ENCODE data around the gene OR51T1.

The OR51T1 gene

GRCh38 chr11:4919250-4919649 lies 37.5 kb downstream of the OR51T1 start, which contains the start of gene OR51G2:
Gene OR51G2 (minus strand): TSS chr11:4919350. CDS start chr11:4915663, 3,687 bp downstream.
- Histone ChIP-seq H3K27ac (ENCODE audit: low read length) (no peak within 1 kb of the TSS), H3K4me3 (ENCODE audit: low read depth in 1 of 2, low read length in 2 of 2) (no peak within 1 kb of the TSS), H3K4me1 (ENCODE audit: insufficient read depth, low read length) (no peaks in the 10 kb centered on the region), H4K20me1 (ENCODE audit: insufficient read depth, low read length) (no peaks in the 10 kb centered on the region), H3K79me2 (ENCODE audit: insufficient read depth, low read length) (no peaks in the 10 kb centered on the region), H2AFZ (ENCODE audit: low read depth, low read length) (no peak within 1 kb of the TSS), H3K9me3 (ENCODE audit: insufficient read depth, low read length, severe bottlenecking) (no peaks in the 10 kb centered on the region), H3K36me3 (ENCODE audit: insufficient read depth, low read length) (no peaks in the 10 kb centered on the region), H3K9ac (ENCODE audit: low read depth, low read length) (no peak within 1 kb of the TSS), H3K27me3 (ENCODE audit: insufficient read depth, low read length, poor library complexity) (no peaks in the 10 kb centered on the region), H3K4me2 (ENCODE audit: insufficient read depth, low read length) (no peak within 1 kb of the TSS)
- DNase-seq (no peak), ATAC-seq (ENCODE audit: insufficient read depth, low read depth) (no peak)
- TF ChIP-seq CTCF (IDR thresholded peaks at IDR 0.05; ENCODE audit: borderline replicate concordance, extremely low read depth, low read length, poor library complexity, severe bottlenecking): no peak
- no peak for TF ChIP-seq EZH2 (IDR thresholded peaks at IDR 0.05; ENCODE audit: borderline replicate concordance, low read depth, low read length, severe bottlenecking)

GRCh38 chr11:4921796-4922195 lies 40.1 kb downstream of the OR51T1 start:
- no peaks in the 10 kb centered on the region for H3K9me3 ChIP-seq (ENCODE audit: insufficient read depth, low read length, severe bottlenecking)
- H4K20me1 ChIP-seq (ENCODE audit: insufficient read depth, low read length): no peaks in the 10 kb centered on the region
- H2AFZ ChIP-seq (ENCODE audit: low read depth, low read length): no peak overlapping the region
- H3K27me3 ChIP-seq (ENCODE audit: insufficient read depth, low read length, poor library complexity): peaks cover 3% of the 10 kb centered on the region
- H3K4me1 ChIP-seq (ENCODE audit: insufficient read depth, low read length): no peaks in the 10 kb centered on the region
- H3K4me3 ChIP-seq (ENCODE audit: low read depth in 1 of 2, low read length in 2 of 2): no peak overlapping the region
- H3K79me2 ChIP-seq (ENCODE audit: insufficient read depth, low read length): no peaks in the 10 kb centered on the region
- H3K4me2 ChIP-seq (ENCODE audit: insufficient read depth, low read length): no peak overlapping the region
- TF ChIP-seq CTCF (IDR thresholded peaks at IDR 0.05; ENCODE audit: borderline replicate concordance, extremely low read depth, low read length, poor library complexity, severe bottlenecking): no peak
- no peak for TF ChIP-seq EZH2 (IDR thresholded peaks at IDR 0.05; ENCODE audit: borderline replicate concordance, low read depth, low read length, severe bottlenecking)
- no peak overlapping the region for H3K27ac ChIP-seq (ENCODE audit: low read length)
- no peak overlapping the region for H3K9ac ChIP-seq (ENCODE audit: low read depth, low read length)
- no peak for DNase-seq
- H3K36me3 ChIP-seq (ENCODE audit: insufficient read depth, low read length): no peaks in the 10 kb centered on the region
- no peak for ATAC-seq (ENCODE audit: insufficient read depth, low read depth)

GRCh38 chr11:4922304-4922703 lies 40.6 kb downstream of the OR51T1 start:
- Histone ChIP-seq H4K20me1 (ENCODE audit: insufficient read depth, low read length) (no peaks in the 10 kb centered on the region), H3K27ac (ENCODE audit: low read length) (no peak overlapping the region), H3K36me3 (ENCODE audit: insufficient read depth, low read length) (no peaks in the 10 kb centered on the region), H3K4me1 (ENCODE audit: insufficient read depth, low read length) (no peaks in the 10 kb centered on the region), H3K79me2 (ENCODE audit: insufficient read depth, low read length) (no peaks in the 10 kb centered on the region), H3K9ac (ENCODE audit: low read depth, low read length) (no peak overlapping the region), H2AFZ (ENCODE audit: low read depth, low read length) (no peak overlapping the region), H3K4me2 (ENCODE audit: insufficient read depth, low read length) (no peak overlapping the region), H3K27me3 (ENCODE audit: insufficient read depth, low read length, poor library complexity) (peaks cover 3% of the 10 kb centered on the region), H3K9me3 (ENCODE audit: insufficient read depth, low read length, severe bottlenecking) (no peaks in the 10 kb centered on the region), H3K4me3 (ENCODE audit: low read depth in 1 of 2, low read length in 2 of 2) (no peak overlapping the region)
- ATAC-seq (ENCODE audit: insufficient read depth, low read depth): no peak
- no peak for DNase-seq
- TF ChIP-seq CTCF (IDR thresholded peaks at IDR 0.05; ENCODE audit: borderline replicate concordance, extremely low read depth, low read length, poor library complexity, severe bottlenecking): no peak
- no peak for TF ChIP-seq EZH2 (IDR thresholded peaks at IDR 0.05; ENCODE audit: borderline replicate concordance, low read depth, low read length, severe bottlenecking)

DNA sequence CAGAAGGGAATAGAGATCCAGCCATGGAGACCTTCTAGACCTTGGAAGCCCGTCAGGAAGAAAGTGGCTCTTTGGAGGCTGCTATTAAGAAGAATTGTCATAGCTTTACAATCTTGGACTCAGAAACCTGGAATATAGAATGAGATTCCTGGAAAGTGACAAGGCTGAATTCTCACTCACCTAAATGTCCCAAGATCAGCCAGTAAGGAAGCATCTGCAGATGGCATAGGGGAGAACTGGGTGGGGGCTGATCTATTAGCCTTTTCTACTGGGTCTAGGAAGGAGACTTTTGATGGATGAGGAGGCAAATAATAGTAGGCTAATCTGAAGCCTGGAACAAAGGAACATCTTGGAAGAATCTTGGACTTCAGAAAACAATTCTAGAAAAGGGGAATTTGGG lies 42.5 kb downstream of the OR51T1 start, which contains the start of gene OR51G1:
Gene OR51G1 (minus strand): TSS at position 101 of the 400 bp plus-strand sequence. CDS start 0 bp downstream, at position 101.
- Histone ChIP-seq H3K27me3 (ENCODE audit: insufficient read depth, low read length, poor library complexity) (peaks cover 5% of the 10 kb centered on the region), H3K4me3 (ENCODE audit: low read depth in 1 of 2, low read length in 2 of 2) (no peak within 1 kb of the TSS), H3K4me1 (ENCODE audit: insufficient read depth, low read length) (no peaks in the 10 kb centered on the region), H2AFZ (ENCODE audit: low read depth, low read length) (no peak within 1 kb of the TSS), H3K9me3 (ENCODE audit: insufficient read depth, low read length, severe bottlenecking) (no peaks in the 10 kb centered on the region), H3K36me3 (ENCODE audit: insufficient read depth, low read length) (no peaks in the 10 kb centered on the region), H3K9ac (ENCODE audit: low read depth, low read length) (no peak within 1 kb of the TSS), H3K27ac (ENCODE audit: low read length) (no peak within 1 kb of the TSS), H3K4me2 (ENCODE audit: insufficient read depth, low read length) (no peak within 1 kb of the TSS), H3K79me2 (ENCODE audit: insufficient read depth, low read length) (no peaks in the 10 kb centered on the region), H4K20me1 (ENCODE audit: insufficient read depth, low read length) (no peaks in the 10 kb centered on the region)
- DNase-seq (no peak), ATAC-seq (ENCODE audit: insufficient read depth, low read depth) (no peak)
- TF ChIP-seq CTCF (IDR thresholded peaks at IDR 0.05; ENCODE audit: borderline replicate concordance, extremely low read depth, low read length, poor library complexity, severe bottlenecking) (no peak), EZH2 (IDR thresholded peaks at IDR 0.05; ENCODE audit: borderline replicate concordance, low read depth, low read length, severe bottlenecking) (no peak)
